Gastrocnemius medialis (tissue), 4 donors: Measurements from ENCODE around the gene BRAF.

Experiments used
- POLR2A ChIP-seq, 2 donors: fragments of 450-650 bp; IDR thresholded peaks; one replicate each; pipeline ENCODE4 v1.6.1; 2017; ENCODE audit warnings: antibody characterized with exemption in 2 of 2, mild to moderate bottlenecking in 2 of 2, moderate library complexity in 2 of 2
- TF ChIP-seq, protein P1 (sequence below), 5 experiments: fragments of 450-650 bp in 3 of 5; fragments of 200-600 bp in 2 of 5; sonication (generic) in 2 of 5; IDR thresholded peaks in 4 of 5; conservative IDR thresholded peaks in 1 of 5; 1 replicate in 4 of 5; 2 replicates in 1 of 5; pipeline ENCODE4 v1.5.1; 2016 to 2019; ENCODE audit warnings: antibody characterized with exemption in 5 of 5, mild to moderate bottlenecking in 3 of 5, moderate library complexity in 3 of 5

- TF ChIP-seq, protein P1, sequence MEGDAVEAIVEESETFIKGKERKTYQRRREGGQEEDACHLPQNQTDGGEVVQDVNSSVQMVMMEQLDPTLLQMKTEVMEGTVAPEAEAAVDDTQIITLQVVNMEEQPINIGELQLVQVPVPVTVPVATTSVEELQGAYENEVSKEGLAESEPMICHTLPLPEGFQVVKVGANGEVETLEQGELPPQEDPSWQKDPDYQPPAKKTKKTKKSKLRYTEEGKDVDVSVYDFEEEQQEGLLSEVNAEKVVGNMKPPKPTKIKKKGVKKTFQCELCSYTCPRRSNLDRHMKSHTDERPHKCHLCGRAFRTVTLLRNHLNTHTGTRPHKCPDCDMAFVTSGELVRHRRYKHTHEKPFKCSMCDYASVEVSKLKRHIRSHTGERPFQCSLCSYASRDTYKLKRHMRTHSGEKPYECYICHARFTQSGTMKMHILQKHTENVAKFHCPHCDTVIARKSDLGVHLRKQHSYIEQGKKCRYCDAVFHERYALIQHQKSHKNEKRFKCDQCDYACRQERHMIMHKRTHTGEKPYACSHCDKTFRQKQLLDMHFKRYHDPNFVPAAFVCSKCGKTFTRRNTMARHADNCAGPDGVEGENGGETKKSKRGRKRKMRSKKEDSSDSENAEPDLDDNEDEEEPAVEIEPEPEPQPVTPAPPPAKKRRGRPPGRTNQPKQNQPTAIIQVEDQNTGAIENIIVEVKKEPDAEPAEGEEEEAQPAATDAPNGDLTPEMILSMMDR (IDR thresholded peaks at IDR 0.05 in 4 of 5, conservative IDR thresholded peaks at IDR 0.05 in 1 of 5): no peak
- TF ChIP-seq POLR2A (IDR thresholded peaks at IDR 0.05): peak in 1 of 2 donors; percentile 44
Observed at GRCh38 chr7:140672382-140673062, 252.2 kb downstream of the BRAF start, which contains the start of gene ADCK2.
